ENCODE data around the gene TLE1.

DNA sequence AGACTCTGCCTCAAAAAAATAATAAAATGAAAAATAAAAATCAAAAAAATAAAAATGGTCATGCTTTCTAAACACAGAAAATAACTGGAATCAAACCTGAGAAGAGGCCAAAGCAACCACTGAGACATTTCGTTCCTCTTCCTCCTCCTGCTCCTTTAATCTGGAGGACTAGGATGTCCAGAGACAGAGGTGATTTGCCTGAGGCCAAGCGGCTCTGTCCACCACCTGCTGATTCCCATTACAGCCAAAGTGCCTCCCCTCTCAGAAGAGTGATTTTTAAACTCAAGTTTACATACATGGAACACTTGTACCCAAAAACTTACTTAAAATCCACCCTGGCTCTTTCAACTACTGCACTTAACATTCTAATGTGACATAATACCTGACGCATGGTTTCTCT lies 65.6 kb downstream of the TLE1 start:
- TF ChIP-seq, protein P1, sequence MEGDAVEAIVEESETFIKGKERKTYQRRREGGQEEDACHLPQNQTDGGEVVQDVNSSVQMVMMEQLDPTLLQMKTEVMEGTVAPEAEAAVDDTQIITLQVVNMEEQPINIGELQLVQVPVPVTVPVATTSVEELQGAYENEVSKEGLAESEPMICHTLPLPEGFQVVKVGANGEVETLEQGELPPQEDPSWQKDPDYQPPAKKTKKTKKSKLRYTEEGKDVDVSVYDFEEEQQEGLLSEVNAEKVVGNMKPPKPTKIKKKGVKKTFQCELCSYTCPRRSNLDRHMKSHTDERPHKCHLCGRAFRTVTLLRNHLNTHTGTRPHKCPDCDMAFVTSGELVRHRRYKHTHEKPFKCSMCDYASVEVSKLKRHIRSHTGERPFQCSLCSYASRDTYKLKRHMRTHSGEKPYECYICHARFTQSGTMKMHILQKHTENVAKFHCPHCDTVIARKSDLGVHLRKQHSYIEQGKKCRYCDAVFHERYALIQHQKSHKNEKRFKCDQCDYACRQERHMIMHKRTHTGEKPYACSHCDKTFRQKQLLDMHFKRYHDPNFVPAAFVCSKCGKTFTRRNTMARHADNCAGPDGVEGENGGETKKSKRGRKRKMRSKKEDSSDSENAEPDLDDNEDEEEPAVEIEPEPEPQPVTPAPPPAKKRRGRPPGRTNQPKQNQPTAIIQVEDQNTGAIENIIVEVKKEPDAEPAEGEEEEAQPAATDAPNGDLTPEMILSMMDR (IDR thresholded peaks at IDR 0.05) = no peak
- TF ChIP-seq POLR2A (IDR thresholded peaks at IDR 0.05) = no peak

Data from adrenal gland (tissue), 5 donors.